ENCODE results near the gene PRC1.

DNA sequence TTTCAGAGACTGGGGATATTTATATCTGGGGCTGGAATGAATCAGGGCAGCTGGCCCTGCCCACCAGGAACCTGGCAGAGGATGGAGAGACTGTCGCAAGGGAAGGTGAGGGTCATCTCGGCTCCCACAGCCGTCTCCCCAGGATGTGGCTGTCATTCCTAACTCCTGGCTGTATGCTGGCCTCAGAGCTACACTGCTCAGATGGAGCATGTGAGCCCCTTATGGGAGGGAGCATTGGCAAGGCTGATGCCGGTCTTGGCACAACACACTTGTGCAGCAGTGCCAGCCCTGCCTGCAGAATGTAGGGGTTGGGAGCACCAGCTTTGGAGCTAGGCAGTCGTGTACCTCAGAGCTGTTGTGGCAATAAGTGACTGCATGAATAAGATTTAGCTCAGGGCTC, 34.4 kb downstream of the PRC1 start:
- TF ChIP-seq CTCF (IDR thresholded peaks at IDR 0.05): no peak
- TF ChIP-seq POLR2A (IDR thresholded peaks at IDR 0.05): no peak
- no peak for TF ChIP-seq POLR2AphosphoS5 (IDR thresholded peaks at IDR 0.05)

All from transverse colon (tissue), 4 donors.